Measurements from ENCODE around the gene PARP3.

GRCh38 chr3:51958603-51959521 is 16.7 kb downstream of the PARP3 start:
- no peak for TF ChIP-seq CTCF (IDR thresholded peaks at IDR 0.05)
- no peak for TF ChIP-seq POLR2A (IDR thresholded peaks at IDR 0.05)

Data from uterus (tissue), 2 donors.